Adrenal gland (tissue), 5 donors: Measurements from ENCODE around the gene DYRK1A.

Source experiments
- POLR2A ChIP-seq, 2 donors: fragments of 450-650 bp; IDR thresholded peaks; one replicate each; pipeline ENCODE4 v1.6.1; 2017; ENCODE audit warnings: antibody characterized with exemption in 2 of 2, mild to moderate bottlenecking in 2 of 2, moderate library complexity in 1 of 2
- TF ChIP-seq, protein P1 (sequence below), 6 experiments: fragments of 450-650 bp in 4 of 6; fragments of 200-600 bp in 2 of 6; sonication (generic) in 1 of 6; IDR thresholded peaks; 1 replicate in 5 of 6; 2 replicates in 1 of 6; pipeline versions ENCODE4 v1.5.1 to v1.8.0; 2016 to 2021; ENCODE audit warnings: antibody characterized with exemption in 6 of 6, mild to moderate bottlenecking in 2 of 6, moderate library complexity in 1 of 6
- donor health status: DM: no; HTN: no; CAD: no.

DNA sequence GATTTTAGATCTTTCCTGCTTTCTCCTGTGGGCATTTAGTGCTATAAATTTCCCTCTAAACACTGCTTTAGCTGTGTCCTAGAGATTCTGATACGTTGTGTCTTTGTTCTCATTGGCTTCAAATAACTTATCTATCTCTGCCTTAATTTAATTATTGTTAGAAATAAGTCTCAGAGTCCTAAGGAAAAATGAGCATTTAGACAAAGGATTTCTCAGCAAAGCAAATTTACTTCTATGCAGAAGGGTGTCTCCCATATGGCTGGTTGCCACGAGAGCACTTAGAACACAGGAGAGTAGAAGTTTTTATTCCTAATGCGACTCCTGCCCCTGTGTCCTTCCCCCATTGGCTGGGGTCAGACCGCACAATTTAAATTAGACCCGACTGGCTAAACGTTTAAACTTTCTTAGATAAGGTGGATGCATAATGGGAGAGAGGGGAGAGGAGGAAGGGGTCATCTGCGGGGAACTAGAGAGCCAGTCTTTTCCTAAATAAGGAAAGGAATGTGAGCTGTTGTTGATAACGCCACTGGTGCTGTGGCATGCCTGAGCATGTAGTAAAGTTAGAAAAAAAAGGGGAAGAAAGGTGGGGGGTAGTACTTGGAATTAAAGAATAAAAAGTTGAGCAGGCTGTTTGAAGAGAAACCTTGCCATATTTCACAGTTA, 170.2 kb downstream of the DYRK1A start:
- TF ChIP-seq, protein P1, sequence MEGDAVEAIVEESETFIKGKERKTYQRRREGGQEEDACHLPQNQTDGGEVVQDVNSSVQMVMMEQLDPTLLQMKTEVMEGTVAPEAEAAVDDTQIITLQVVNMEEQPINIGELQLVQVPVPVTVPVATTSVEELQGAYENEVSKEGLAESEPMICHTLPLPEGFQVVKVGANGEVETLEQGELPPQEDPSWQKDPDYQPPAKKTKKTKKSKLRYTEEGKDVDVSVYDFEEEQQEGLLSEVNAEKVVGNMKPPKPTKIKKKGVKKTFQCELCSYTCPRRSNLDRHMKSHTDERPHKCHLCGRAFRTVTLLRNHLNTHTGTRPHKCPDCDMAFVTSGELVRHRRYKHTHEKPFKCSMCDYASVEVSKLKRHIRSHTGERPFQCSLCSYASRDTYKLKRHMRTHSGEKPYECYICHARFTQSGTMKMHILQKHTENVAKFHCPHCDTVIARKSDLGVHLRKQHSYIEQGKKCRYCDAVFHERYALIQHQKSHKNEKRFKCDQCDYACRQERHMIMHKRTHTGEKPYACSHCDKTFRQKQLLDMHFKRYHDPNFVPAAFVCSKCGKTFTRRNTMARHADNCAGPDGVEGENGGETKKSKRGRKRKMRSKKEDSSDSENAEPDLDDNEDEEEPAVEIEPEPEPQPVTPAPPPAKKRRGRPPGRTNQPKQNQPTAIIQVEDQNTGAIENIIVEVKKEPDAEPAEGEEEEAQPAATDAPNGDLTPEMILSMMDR (IDR thresholded peaks at IDR 0.05) = no peak
- TF ChIP-seq POLR2A (IDR thresholded peaks at IDR 0.05) = no peak
